SK-N-SH (cell line): Measurements from ENCODE around the gene NHS. TPM values are rescaled to one million over a fixed set of nuclear protein-coding genes. Genes with fewer than 3 reads are reported as not detected.

Experiments used
- CTCF ChIA-PET: fragments of 300-600, 350-600 bp; formaldehyde crosslinking; extraction: SDS; loops from one replicate; lab custom pipeline; 2021; lab: Yijun Ruan, JAX
- POLR2A ChIA-PET: fragments of 350-600 bp; sonication (Branson Sonifier 250); formaldehyde crosslinking; extraction: SDS; loops from one replicate; lab custom pipeline; 2020; ENCODE audit warnings: antibody characterized with exemption, inconsistent platforms; lab: Yijun Ruan, JAX
- DNase-seq: peaks from one replicate; pipeline ENCODE4 v3.0.0; 2012
- H2AFZ ChIP-seq: fragments of 200-600 bp; sonication (generic); 2 replicates; pipeline ENCODE4 v1.8.1; 2016; ENCODE audit warnings: antibody characterized with exemption, mild to moderate bottlenecking, low read depth
- H3F3A ChIP-seq: fragments of 200-600 bp; sonication (generic); replicated peaks from 2 replicates; pipeline ENCODE3; 2016; ENCODE audit warnings: antibody characterized with exemption, mild to moderate bottlenecking; ENCODE audit not compliant: insufficient read depth
- H3K27ac ChIP-seq, 2 experiments: fragments of 200-500 bp in 1 of 2; fragments of 200-600 bp in 1 of 2; sonication (Bioruptor generic) in 1 of 2; sonication (generic), shearing (Covaris generic) in 1 of 2; 2 replicates each; pipeline versions ENCODE4 v1.5.1 to v1.6.1; 2014 to 2016; ENCODE audit warnings: low read depth in 2 of 2, inconsistent platforms in 1 of 2, low read length in 1 of 2, mild to moderate bottlenecking in 1 of 2, mixed read lengths in 1 of 2
- H3K27me3 ChIP-seq: fragments of 200-600 bp; sonication (generic), shearing (Covaris generic); 2 replicates; pipeline ENCODE4 v1.6.1; 2016; ENCODE audit warnings: mixed run types; ENCODE audit not compliant: insufficient read depth
- H3K36me3 ChIP-seq, 2 experiments: fragments of 200-500 bp in 1 of 2; fragments of 200-600 bp in 1 of 2; sonication (Bioruptor generic) in 1 of 2; sonication (generic) in 1 of 2; replicated peaks in 1 of 2; 2 replicates each; pipeline versions ENCODE3 to v1.5.1; 2014 to 2016; ENCODE audit warnings: low read length in 1 of 2, mild to moderate bottlenecking in 1 of 2; ENCODE audit not compliant: insufficient read depth in 2 of 2, control insufficient read depth in 1 of 2
- H3K4me1 ChIP-seq, 2 experiments: fragments of 200-500 bp in 1 of 2; fragments of 200-600 bp in 1 of 2; sonication (Bioruptor generic) in 1 of 2; sonication (generic), shearing (Covaris generic) in 1 of 2; 2 replicates each; pipeline versions ENCODE4 v1.5.1 to v1.6.1; 2014 to 2016; ENCODE audit warnings: low read depth in 1 of 2, low read length in 1 of 2, mixed run types in 1 of 2; ENCODE audit not compliant: insufficient read depth in 2 of 2, control insufficient read depth in 1 of 2
- H3K4me2 ChIP-seq: fragments of 200-600 bp; sonication (generic), shearing (Covaris generic); 2 replicates; pipeline ENCODE4 v1.6.1; 2017; ENCODE audit warnings: mixed run types
- H3K4me3 ChIP-seq, 2 experiments: fragments of 200-500 bp in 1 of 2; fragments of 200-600 bp in 1 of 2; sonication (Bioruptor generic) in 1 of 2; sonication (generic), shearing (Covaris generic) in 1 of 2; 2 replicates each; pipeline versions ENCODE4 v1.5.1 to v1.8.1; 2014 to 2016; ENCODE audit warnings: low read depth in 2 of 2, inconsistent platforms in 1 of 2, low read length in 1 of 2, mild to moderate bottlenecking in 1 of 2, mixed read lengths in 1 of 2, moderate library complexity in 1 of 2
- H3K79me2 ChIP-seq: fragments of 200-600 bp; sonication (generic); 2 replicates; pipeline ENCODE4 v1.8.1; 2017; ENCODE audit warnings: mild to moderate bottlenecking; ENCODE audit not compliant: insufficient read depth
- H3K9ac ChIP-seq: fragments of 200-600 bp; sonication (generic); 2 replicates; pipeline ENCODE4 v1.6.1; 2017; ENCODE audit warnings: mixed run types
- H3K9me2 ChIP-seq: fragments of 200-600 bp; sonication (generic); 2 replicates; pipeline ENCODE4 v1.6.1; 2017; ENCODE audit warnings: mixed run types
- H3K9me3 ChIP-seq: fragments of 200-600 bp; sonication (generic); 2 replicates; pipeline ENCODE4 v1.6.1; 2017; ENCODE audit warnings: mixed run types, mild to moderate bottlenecking, moderate library complexity
- H4K20me1 ChIP-seq: fragments of 200-600 bp; sonication (generic); 2 replicates; pipeline ENCODE4 v1.6.1; 2017; ENCODE audit warnings: mild to moderate bottlenecking, mixed run types; ENCODE audit not compliant: insufficient read depth
- CHD2 ChIP-seq: fragments of 150-350 bp; IDR thresholded peaks from 2 replicates; pipeline ENCODE4 v1.6.1; 2018; ENCODE audit warnings: low read length; ENCODE audit not compliant: partially characterized antibody
- ELF1 ChIP-seq: IDR thresholded peaks from 2 replicates; pipeline ENCODE4 v1.4.0; 2012
- FOXJ3 ChIP-seq: sonication (generic); formaldehyde crosslinking; IDR thresholded peaks from 2 replicates; pipeline ENCODE4 v1.5.1; 2020; ENCODE audit warnings: mild to moderate bottlenecking, missing genetic modification reagents
- FOXM1 ChIP-seq: IDR thresholded peaks from 2 replicates; pipeline ENCODE4 v1.4.0; 2012; ENCODE audit warnings: low read depth, mild to moderate bottlenecking
- GABPA ChIP-seq: IDR thresholded peaks from 2 replicates; pipeline ENCODE4 v1.4.0; 2012; ENCODE audit warnings: low read depth, mild to moderate bottlenecking
- MXI1 ChIP-seq: IDR thresholded peaks from 2 replicates; pipeline ENCODE4 v1.6.1; 2012; ENCODE audit warnings: mild to moderate bottlenecking, low read depth, low read length, improper control_type of control experiment
- NRF1 ChIP-seq: IDR thresholded peaks from 2 replicates; pipeline ENCODE4 v1.6.1; 2012; ENCODE audit warnings: low read depth, mild to moderate bottlenecking, low read length
- RAD21 ChIP-seq: IDR thresholded peaks from 2 replicates; pipeline ENCODE4 v1.6.1; 2012; ENCODE audit warnings: mild to moderate bottlenecking, low read length
- RCOR1 ChIP-seq: fragments of 150-350 bp; IDR thresholded peaks from 2 replicates; pipeline ENCODE4 v1.6.1; 2017; ENCODE audit warnings: antibody characterized with exemption, low read length
- RFX5 ChIP-seq: IDR thresholded peaks from 2 replicates; pipeline ENCODE4 v1.6.1; 2012; ENCODE audit warnings: mild to moderate bottlenecking, improper control_type of control experiment, low read length
- RXRA ChIP-seq: IDR thresholded peaks from 2 replicates; pipeline ENCODE4 v1.4.0; 2012; ENCODE audit warnings: low read depth, mild to moderate bottlenecking, borderline replicate concordance
- TEAD4 ChIP-seq: IDR thresholded peaks from 2 replicates; pipeline ENCODE4 v1.4.0; 2012; ENCODE audit warnings: mild to moderate bottlenecking, borderline replicate concordance; ENCODE audit not compliant: insufficient read depth
- WGBS: methylation state at CpG from one replicate; pipeline ENCODE4 v1.1.6; 2017; ENCODE audit warnings: low lambda C conversion rate; 5-methylcytosine and 5-hydroxymethylcytosine counted together
- polyA plus RNA-seq, 3 experiments: library from polyadenylated mRNA; depleted of rRNA; stranded (reverse); fragments of >200 nt; gene quantifications; 2 replicates each; pipeline ENCODE4 v1.2.3, GENCODE V29; 2012
- TF ChIP-seq, protein P1 (sequence below): IDR thresholded peaks from 2 replicates; pipeline ENCODE4 v1.6.1; 2012; ENCODE audit warnings: mild to moderate bottlenecking, low read depth, low read length, moderate library complexity
- TF ChIP-seq, protein P2 (sequence below): IDR thresholded peaks from 2 replicates; pipeline ENCODE4 v1.4.0; 2012; ENCODE audit warnings: low read depth
- TF ChIP-seq, protein P3 (sequence below): IDR thresholded peaks from 2 replicates; pipeline ENCODE4; 2012
- TF ChIP-seq, protein P4 (sequence below): fragments of 150-350 bp; IDR thresholded peaks from 2 replicates; pipeline ENCODE4 v1.6.1; 2017; ENCODE audit warnings: antibody characterized with exemption, low read length, low read depth, borderline replicate concordance

NHS gene
- polyA plus RNA-seq, 1 of the 3 experiments (the other 2 are of a cell fraction), result 1.0 TPM

DNA sequence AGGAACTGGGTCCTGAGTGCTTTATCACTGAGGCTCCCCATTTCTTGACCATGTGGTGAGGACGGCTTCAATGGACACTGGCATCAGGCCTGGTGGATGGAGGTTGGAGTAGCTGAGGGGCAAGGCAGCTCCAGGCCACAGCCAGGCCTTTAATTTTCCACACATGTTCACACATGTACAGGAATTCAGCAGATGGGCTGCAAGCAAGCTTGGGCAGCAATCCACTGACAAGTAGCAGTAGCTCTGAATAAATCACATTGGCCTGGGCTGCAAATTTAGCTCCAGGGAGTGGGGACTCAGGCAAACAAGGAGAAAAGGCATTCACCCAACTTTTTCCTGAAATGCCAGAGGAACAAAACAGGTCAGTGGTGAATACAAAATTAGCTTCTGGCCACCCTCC is 254.5 kb downstream of the NHS start:
- Histone ChIP-seq H3K4me3 (no peak overlapping the region), H3K36me3 (no peaks in the 10 kb centered on the region), H3K79me2 (no peaks in the 10 kb centered on the region), H3K27ac (no peak overlapping the region), H3K27me3 (no peaks in the 10 kb centered on the region), H3K9me2 (no peaks in the 10 kb centered on the region), H2AFZ (no peak overlapping the region), H3K9me3 (no peaks in the 10 kb centered on the region), H3F3A (no peaks in the 10 kb centered on the region), H3K9ac (no peak overlapping the region), H4K20me1 (no peaks in the 10 kb centered on the region), H3K4me2 (no peak overlapping the region), H3K4me1 (peaks cover 0 to 3% of the 10 kb centered on the region in 2 experiments; a peak in 1 of 4 replicates)
- DNase-seq, result no peak
- 40% methylated on average over 1 of the region's 1 CpG for WGBS
- TF ChIP-seq RAD21 (no peak), MXI1 (no peak), TEAD4 (no peak), NRF1 (no peak), FOXM1 (no peak), GABPA (no peak), ELF1 (no peak), CHD2 (no peak)
- TF ChIP-seq, protein P1, sequence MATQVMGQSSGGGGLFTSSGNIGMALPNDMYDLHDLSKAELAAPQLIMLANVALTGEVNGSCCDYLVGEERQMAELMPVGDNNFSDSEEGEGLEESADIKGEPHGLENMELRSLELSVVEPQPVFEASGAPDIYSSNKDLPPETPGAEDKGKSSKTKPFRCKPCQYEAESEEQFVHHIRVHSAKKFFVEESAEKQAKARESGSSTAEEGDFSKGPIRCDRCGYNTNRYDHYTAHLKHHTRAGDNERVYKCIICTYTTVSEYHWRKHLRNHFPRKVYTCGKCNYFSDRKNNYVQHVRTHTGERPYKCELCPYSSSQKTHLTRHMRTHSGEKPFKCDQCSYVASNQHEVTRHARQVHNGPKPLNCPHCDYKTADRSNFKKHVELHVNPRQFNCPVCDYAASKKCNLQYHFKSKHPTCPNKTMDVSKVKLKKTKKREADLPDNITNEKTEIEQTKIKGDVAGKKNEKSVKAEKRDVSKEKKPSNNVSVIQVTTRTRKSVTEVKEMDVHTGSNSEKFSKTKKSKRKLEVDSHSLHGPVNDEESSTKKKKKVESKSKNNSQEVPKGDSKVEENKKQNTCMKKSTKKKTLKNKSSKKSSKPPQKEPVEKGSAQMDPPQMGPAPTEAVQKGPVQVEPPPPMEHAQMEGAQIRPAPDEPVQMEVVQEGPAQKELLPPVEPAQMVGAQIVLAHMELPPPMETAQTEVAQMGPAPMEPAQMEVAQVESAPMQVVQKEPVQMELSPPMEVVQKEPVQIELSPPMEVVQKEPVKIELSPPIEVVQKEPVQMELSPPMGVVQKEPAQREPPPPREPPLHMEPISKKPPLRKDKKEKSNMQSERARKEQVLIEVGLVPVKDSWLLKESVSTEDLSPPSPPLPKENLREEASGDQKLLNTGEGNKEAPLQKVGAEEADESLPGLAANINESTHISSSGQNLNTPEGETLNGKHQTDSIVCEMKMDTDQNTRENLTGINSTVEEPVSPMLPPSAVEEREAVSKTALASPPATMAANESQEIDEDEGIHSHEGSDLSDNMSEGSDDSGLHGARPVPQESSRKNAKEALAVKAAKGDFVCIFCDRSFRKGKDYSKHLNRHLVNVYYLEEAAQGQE, result no peak
- TF ChIP-seq, protein P2, sequence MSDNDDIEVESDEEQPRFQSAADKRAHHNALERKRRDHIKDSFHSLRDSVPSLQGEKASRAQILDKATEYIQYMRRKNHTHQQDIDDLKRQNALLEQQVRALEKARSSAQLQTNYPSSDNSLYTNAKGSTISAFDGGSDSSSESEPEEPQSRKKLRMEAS, result no peak
- TF ChIP-seq, protein P3, sequence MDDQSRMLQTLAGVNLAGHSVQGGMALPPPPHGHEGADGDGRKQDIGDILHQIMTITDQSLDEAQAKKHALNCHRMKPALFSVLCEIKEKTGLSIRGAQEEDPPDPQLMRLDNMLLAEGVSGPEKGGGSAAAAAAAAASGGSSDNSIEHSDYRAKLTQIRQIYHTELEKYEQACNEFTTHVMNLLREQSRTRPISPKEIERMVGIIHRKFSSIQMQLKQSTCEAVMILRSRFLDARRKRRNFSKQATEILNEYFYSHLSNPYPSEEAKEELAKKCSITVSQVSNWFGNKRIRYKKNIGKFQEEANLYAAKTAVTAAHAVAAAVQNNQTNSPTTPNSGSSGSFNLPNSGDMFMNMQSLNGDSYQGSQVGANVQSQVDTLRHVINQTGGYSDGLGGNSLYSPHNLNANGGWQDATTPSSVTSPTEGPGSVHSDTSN, result no peak
- ChIA-PET POLR2A (no interaction called here), CTCF (no interaction called here)

DNA sequence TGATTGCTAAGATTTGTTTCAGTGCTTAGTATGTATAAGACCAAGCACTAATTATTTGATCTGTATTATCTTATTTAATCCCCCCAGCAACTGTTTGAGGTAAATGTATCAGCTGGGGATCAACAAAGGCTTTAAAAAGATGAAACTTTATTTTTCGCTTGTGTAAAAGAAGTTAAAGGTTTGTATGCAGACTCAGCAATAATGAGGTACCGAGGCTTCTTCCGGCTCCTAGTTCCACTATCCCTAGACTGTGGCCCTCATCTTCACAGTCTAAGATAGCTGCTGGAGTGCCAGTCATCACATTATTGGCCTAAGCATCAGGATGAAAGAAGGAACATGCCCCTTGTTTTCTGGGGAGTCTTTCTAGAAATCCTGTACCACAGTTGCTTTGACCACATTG is 256.6 kb downstream of the NHS start:
- H3K9me3 ChIP-seq, result no peaks in the 10 kb centered on the region
- H3K4me2 ChIP-seq, result no peak overlapping the region
- H2AFZ ChIP-seq, result no peak overlapping the region
- CTCF ChIA-PET, result interaction anchor here (1.5 kb wide), 1 partner anchor 58 kb away, joined by 5 read pairs; no protein-coding TSS in a partner anchor
- no peaks in the 10 kb centered on the region for H3K36me3 ChIP-seq
- peaks cover 0 to 3% of the 10 kb centered on the region in 2 experiments; a peak in 1 of 4 replicates for H3K4me1 ChIP-seq
- no peaks in the 10 kb centered on the region for H3K79me2 ChIP-seq
- no peaks in the 10 kb centered on the region for H3K9me2 ChIP-seq
- DNase-seq, result no peak
- no peaks in the 10 kb centered on the region for H3F3A ChIP-seq
- no peak overlapping the region for H3K27ac ChIP-seq
- POLR2A ChIA-PET, result no interaction called here
- TF ChIP-seq FOXJ3 (CRISPR knock-in tag) (no peak), RCOR1 (no peak), NRF1 (no peak), RFX5 (no peak), RXRA (no peak)
- TF ChIP-seq, protein P4, sequence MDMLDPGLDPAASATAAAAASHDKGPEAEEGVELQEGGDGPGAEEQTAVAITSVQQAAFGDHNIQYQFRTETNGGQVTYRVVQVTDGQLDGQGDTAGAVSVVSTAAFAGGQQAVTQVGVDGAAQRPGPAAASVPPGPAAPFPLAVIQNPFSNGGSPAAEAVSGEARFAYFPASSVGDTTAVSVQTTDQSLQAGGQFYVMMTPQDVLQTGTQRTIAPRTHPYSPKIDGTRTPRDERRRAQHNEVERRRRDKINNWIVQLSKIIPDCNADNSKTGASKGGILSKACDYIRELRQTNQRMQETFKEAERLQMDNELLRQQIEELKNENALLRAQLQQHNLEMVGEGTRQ, result no peak
- TF ChIP-seq, protein P3, result no peak
- H4K20me1 ChIP-seq, result no peaks in the 10 kb centered on the region
- no peaks in the 10 kb centered on the region for H3K27me3 ChIP-seq
- 66% methylated on average over 3 of the region's 3 CpGs for WGBS
- no peak overlapping the region for H3K4me3 ChIP-seq
- H3K9ac ChIP-seq, result no peak overlapping the region
